Measurements from ENCODE around the gene HDAC7. TPM values are rescaled to one million over a fixed set of nuclear protein-coding genes. Genes with fewer than 3 reads are reported as not detected.

The HDAC7 gene
- polyA plus RNA-seq, 4 donors, result 76.1 to 96.1 (median 81.7) TPM

DNA sequence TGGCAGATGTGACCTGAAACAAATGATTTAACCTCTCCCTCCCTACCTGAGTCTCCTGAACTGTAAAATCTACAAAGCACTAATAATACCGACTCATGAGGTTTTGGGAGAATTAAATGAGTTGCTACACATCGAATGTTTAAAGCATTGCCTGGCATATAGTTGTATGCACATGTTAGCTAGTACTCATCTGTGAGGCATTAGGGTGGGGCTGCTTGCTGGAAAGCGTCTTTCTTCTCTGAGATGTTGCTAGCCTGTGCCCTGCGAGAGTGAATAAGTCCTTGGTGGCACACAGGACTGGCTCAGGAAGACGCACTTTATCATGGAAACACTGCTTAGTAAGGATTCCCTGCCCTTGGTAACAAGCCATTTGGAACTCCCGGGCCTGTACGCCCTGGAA lies 67.2 kb downstream of the HDAC7 start:
- no peak for DNase-seq (ENCODE audit: low read depth in 4 of 4, low spot score in 3 of 4)

DNA sequence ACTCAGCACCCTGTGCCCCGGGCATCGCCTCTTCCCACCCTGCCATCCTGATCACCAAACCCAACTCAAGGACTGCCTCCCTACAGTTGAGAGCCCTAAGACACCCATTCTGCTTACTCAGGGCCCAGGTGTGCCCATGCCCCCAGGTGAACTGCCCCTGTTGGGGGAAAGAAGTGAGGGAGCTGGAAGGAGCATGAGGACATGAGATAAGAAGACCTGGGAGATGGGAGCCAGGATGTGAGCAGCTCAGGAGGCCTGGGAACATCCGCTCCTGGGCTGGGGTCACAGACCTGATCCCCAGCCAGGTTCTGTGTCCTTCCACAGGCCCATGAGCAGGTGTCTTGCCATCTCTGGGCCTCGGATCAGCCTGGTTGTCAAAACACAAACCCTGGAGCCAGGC lies 67.6 kb downstream of the HDAC7 start:
- DNase-seq (ENCODE audit: low read depth in 4 of 4, low spot score in 3 of 4), result no peak

- no peak for DNase-seq (ENCODE audit: low read depth in 4 of 4, low spot score in 3 of 4)
These were observed 68.1 kb downstream of the HDAC7 start for GRCh38 chr12:47751561-47751960.

DNA sequence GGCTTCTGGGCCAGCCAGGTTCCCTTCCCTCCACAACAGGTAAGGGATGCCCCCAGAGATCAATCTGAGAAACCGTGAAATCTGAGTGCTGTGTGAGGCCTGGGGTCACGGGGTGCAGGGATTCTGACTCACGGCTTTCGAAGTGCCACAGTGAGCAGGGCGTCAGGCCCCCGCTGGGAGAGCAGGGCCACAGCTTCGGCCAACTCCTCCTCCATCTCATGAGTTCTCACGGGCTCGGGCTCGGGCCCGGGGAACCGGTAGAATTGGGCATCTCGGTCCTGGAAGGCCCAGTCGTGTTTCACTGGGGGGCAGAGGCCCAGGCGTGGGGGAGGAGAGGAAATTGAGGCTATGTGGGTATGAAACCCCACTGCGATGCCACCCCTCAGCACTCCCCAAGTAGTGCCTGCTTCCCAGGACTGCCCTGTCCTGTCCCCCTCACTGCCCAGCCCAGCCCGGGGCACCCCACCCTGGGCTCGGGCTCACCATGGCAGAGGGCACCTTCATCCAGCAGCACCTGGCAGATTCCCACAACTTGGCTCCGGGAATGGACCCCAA lies 68.7 kb downstream of the HDAC7 start:
- no peak for DNase-seq (ENCODE audit: low read depth in 4 of 4, low spot score in 3 of 4)

DNA sequence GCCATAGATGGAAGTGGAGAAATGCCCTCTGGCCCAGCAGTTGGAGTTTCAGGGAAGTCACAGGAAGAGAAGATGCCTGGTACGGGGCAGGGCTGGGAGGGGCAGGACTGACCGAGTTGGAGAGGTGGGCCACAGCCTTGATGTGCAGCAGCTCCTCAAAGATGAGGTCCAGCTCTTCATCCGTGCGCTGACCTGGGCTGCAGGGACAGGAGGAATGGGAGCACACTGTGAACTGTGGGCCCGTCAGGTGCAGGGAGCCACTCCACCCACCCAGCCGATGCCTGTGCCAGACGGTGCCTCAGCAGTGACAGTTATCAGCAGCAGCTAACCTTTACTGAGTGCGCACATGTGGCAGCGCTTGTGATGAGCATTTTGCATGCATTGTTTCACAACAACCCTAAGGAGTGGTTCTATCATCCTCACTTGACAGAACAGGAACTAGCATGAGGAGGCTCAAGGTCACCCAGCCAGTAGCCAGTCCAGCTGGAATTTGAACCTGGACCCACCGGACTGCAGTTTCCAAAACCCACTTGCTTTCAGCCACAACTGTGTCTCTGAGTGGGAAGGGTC lies 69.4 kb downstream of the HDAC7 start:
- DNase-seq (ENCODE audit: low read depth in 4 of 4, low spot score in 3 of 4), result no peak

DNA sequence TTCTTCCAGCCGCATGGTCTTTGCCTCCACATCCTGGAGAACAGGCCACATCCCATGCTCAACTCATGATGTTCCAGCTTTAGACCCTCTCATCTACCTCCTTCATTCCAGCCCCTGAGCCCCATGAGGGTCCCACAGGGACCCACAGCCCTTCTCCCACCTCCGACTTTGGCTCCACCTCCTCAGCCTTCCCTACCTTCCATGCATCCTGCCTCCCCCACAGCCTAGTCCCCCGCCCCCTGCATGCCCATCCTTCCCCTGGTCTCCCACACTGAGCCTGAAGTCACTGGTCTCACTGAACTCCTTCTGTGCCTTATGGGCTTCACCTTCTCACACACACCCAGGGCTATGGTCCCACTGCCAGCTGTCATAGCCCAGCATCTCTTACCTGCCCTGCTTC lies 70.8 kb downstream of the HDAC7 start:
- no peak for DNase-seq (ENCODE audit: low read depth in 4 of 4, low spot score in 3 of 4)

DNA sequence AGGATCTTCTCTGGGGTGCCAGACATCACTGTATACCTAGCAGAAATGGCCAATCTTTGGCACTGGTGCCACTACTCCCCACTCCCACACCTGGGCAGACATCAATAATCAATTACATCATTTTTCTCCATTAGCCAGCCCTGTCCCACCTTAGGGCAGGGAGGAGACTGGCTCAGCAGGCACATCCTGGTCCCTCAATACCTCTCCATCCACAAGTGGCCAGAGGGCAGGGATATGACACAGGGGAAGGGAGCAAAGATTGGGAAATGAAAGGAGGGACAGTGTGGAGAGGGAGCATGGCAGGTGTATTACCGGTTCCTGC lies 71.2 kb downstream of the HDAC7 start:
- DNase-seq (ENCODE audit: low read depth in 4 of 4, low spot score in 3 of 4), result no peak

- DNase-seq (ENCODE audit: low read depth in 4 of 4, low spot score in 3 of 4), result no peak
These were observed 71.9 kb downstream of the HDAC7 start for GRCh38 chr12:47747596-47748506.

DNA sequence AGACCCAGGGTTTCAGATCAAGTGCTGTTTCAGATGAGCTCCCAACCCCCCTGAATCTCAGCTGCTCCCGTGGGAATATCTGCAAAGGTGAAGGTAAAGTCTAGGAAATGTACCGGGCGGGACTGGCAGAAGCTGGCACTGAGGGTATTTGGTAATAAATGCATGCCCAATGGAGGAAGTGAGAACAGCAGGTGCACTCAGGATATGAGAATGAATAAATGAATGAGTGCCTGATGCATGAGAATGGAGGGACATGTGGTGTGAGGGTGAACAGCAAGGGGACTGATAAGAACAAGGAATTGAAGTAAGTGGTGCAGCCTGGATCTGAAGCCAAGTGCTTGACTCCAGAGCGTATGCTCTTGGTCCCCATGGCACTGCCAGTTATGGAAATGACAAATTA lies 72.6 kb downstream of the HDAC7 start:
- DNase-seq (ENCODE audit: low read depth in 4 of 4, low spot score in 3 of 4), result no peak

DNA sequence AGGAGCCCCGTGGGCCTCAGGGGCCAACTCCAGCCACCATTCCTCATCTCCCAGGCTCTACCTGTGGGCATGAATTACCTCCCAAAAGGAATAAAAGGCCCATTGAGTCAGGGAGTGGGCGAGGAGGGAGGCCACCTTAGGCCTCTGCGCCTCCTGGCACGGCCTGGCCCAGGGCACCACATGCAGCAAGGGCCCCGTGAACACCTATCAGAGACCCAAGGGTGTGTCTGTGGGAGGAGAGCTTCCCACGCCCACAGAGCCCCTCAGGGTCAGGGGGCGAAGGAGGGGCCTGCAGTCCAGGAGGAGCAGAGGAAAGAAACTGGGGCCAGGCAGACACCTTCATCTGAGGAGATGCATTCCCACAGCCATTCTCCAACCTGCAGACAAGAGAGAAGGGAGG lies 73.2 kb downstream of the HDAC7 start:
- no peak for DNase-seq (ENCODE audit: low read depth in 4 of 4, low spot score in 3 of 4)

DNA sequence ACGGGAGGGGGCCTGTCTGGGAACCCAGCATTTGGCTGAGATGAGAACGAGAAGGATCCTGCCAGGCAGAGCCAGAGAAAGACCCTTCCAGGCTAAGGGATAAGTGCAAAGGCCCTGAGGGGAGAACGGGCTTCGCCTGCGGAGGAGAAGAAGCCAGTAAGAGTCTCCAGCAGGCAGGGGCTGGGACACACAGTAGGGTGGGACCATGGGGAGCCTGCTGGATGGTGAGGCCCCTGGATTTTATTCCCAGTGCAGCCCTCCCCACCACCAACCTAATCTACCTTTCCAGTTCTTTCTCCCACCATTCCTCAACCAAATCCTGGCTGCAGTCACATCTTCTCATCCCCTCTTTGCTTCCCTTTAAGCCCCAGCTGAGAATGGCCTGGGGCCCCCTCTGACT lies 73.6 kb downstream of the HDAC7 start:
- no peak for DNase-seq (ENCODE audit: low read depth in 4 of 4, low spot score in 3 of 4)

GRCh38 chr12:47745485-47746041 lies 74.1 kb downstream of the HDAC7 start:
- DNase-seq (ENCODE audit: low read depth in 4 of 4, low spot score in 3 of 4), result no peak

DNA sequence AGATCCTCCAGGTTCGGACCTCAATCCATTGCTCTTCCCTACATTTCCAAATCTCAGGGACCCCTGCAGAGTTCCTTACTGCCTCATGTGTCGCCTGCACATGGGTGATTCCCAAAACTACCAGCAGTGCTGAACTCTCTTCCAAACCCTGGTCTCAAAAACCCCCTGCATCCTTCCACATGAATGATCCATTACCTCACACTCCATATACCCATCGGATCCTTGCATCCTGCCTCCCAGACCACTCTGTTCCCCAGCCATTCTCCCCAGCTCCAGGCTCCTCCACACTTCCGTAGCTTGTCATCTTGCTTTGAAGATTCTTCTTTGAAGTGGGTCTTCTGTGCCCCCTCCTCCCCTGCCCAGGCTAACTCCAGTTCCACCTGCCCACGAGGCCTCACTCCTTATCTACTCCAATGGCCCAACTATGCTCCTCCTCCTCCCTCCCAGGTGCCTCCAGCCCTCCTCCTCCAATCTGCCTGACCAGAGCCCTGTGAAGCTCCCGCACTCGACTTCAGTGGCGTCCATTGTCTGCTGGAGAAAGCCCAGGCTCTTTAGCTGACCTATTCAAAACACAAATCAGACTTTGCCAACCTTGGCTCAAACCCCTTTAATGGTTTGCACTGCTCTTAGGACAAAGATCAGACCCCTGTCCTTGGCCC lies 74.8 kb downstream of the HDAC7 start:
- DNase-seq (ENCODE audit: low read depth in 4 of 4, low spot score in 3 of 4), result no peak

- DNase-seq (ENCODE audit: low read depth in 4 of 4, low spot score in 3 of 4), result no peak
These were observed 75.6 kb downstream of the HDAC7 start for GRCh38 chr12:47744005-47744651.

DNA sequence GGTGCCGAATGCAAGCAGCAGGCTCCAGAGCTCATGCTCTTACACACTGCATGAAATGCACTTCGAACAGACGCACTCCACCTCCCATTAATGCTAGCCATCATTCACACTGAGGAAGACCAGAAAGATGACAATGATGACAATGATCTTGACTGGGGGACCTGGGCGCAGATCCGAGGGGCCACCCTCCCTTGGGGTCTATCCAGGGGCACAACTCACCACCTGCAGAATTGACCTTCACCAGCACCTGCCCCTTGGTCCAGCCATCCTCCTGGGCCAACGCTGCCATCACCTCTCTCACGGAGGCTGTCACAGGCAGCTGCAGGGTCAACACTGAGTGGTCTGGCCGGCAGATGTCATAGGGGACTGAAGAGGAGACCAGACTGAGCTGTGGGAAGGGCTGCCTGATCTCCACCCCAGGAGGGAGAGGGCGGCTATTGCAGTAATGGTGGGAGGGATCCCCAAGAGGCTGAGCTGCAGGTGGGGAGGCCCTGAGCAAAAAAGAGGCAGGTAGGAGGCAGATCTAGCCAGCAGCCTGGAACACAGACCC lies 76.3 kb downstream of the HDAC7 start:
- no peak for DNase-seq (ENCODE audit: low read depth in 4 of 4, low spot score in 3 of 4)

GRCh38 chr12:47742253-47742825 lies 77.4 kb downstream of the HDAC7 start:
- DNase-seq (ENCODE audit: low read depth in 4 of 4, low spot score in 3 of 4), result no peak

GRCh38 chr12:47741340-47741703 lies 78.4 kb downstream of the HDAC7 start:
- no peak for DNase-seq (ENCODE audit: low read depth in 4 of 4, low spot score in 3 of 4)

DNA sequence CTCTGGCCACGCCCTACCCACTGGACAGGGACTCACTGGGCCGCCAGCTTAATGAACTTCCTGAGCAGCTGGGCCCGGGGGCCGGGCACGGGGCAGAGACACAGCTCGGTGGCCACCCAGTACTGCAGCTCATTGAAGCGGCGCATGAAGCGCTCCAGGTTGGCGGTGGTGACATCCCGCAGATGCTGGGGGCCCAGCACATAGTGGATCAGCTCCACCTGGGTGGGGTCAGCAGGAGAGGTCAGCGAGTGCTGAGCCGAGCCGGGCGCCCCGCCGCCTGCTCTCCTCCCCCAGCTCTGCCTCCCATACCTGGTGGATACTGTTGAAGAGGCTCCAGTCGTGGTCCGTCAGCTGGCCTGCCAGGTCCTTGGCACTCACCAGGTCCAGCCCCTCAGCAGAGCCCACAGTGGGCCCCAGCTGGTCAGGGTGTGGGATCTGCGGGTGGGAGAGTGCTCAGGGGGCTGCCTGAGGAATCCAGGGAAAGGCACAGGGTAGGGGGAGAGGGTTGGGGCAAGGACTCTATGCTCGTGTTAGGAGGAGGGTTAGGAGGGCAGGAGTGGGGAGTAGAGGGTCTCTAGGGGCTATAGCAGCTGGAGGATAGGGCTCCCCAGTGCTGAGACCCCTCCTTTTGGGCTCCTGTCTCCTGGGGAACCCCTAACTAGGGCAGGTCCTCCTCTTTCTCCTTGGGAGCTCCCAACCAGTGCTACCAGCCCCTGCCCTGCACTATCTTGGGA lies 78.9 kb downstream of the HDAC7 start:
- DNase-seq (ENCODE audit: low read depth in 4 of 4, low spot score in 3 of 4), result no peak

DNA sequence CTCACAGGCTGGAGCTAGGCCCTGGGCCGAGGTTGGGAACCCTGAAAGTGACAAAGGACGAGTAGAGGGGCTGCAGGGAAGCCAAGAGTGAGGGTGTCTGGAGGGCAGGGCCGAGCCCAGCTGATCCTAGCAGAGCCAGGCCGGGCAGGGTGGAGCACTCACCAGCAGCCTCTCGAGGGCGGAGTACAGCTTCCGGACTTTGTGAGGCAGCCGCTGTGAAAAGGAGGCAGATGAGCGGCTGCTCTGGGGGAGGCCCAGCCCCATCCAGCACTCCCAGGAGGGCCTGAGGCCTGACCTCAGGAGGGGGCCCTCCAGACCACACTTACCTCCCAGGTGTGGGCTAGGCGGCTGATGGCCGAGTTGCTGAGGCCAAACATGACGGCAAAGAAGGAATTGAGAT lies 79.7 kb downstream of the HDAC7 start:
- DNase-seq (ENCODE audit: low read depth in 4 of 4, low spot score in 3 of 4), result no peak

GRCh38 chr12:47739297-47739696 lies 80.4 kb downstream of the HDAC7 start:
- DNase-seq (ENCODE audit: low read depth in 4 of 4, low spot score in 3 of 4), result no peak
